HG03354 (cell line): ENCODE measurements around the gene MPZL1.
A peak's percentile ranks its signal among the peaks of the same experiment; 100 is the strongest.

Experiments used
- ATAC-seq: cut with Tn5 transposase; IDR thresholded peaks from one replicate; pipeline ENCODE4 v1.9.1; 2021; ENCODE audit warnings: mild to moderate bottlenecking; ENCODE audit not compliant: unreplicated experiment, poor library complexity, severe bottlenecking

The MPZL1 gene

DNA sequence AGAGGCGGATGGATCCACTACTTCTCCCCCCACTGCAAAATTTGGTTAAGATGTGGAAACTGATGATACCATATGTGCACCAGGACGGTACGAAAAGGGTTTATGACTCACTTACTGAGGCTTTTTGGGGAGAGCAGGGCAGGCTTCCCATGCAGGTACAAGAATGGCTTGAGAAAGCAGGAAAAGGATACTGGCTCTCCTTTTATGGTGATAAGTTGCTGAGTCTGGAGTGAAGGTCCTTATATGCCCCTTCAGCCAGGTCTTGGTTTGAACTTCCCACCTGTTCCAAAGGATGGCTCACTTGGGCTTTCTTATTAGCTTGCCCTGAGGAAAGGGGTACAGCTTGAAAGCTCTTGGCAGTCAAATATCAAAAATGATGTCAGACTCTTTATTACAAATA is 23.1 kb downstream of the MPZL1 start:
- no peak for ATAC-seq

DNA sequence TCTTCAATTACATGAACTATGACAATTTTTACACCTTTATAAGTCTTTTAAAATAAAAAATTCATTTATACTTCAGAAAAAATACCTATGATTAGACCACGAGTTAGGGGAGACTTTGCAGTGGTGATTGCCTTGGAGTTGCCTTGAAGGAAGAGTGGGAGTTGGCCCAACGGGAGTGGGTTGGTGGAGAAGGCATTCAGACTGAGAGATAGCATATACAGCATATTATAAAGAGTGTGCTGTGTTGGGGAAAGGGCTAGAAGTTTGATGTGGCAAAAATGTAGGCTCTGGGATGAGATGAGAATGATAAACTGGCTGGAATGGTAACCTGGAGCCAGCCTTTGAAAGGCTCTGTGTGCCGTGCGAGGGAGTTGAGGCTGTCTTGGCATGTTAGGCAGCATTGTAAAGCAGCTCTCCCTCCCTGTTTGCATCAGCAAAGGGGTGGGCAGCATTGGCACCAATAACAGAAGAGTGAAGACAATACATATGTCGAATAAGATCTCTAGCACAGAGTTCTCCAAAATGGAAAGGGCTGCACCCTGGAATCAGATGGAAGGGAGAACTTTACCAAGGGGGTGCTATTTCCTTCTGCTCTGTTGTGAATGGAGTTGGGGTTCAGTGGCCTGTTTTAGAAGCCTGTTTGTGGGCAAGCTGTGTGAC is 24.4 kb downstream of the MPZL1 start:
- ATAC-seq = no peak

DNA sequence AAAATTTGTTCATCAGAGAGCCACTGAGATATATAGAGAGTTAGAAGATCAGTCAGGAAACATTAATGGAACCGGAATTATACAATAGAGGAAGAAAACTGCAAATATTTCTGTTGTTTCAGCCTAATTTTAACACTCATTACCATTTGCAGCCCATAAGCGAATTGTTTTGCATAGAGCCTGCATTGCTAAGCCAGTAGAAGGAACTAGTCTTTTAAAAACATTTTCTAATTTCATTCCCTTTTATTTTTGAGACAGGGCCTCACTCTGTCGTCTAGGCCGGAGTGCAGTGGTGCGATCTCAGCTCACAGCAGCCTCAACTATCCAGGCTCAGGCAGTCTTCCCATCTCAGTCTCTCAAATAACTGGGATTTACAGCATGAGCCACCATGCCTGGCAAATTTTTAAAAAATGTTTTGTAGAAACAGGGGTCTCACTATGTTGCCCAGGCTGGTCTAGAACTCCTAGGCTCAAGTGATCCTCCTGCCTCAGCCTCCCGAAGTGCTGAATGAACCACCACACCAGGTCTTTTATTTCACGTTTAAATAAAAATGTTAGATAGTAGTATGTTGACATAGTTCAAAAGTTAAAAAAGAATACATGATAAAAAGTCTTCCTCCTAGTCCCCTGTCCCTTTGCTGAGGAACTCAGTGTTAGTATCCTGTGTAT is 25.3 kb downstream of the MPZL1 start:
- ATAC-seq = peak; percentile 66

- ATAC-seq = no peak
Observed at GRCh38 chr1:167747988-167748387, 26.2 kb downstream of the MPZL1 start.

GRCh38 chr1:167748906-167749305 is 27.1 kb downstream of the MPZL1 start:
- no peak for ATAC-seq

GRCh38 chr1:167749741-167750140 is 28.0 kb downstream of the MPZL1 start:
- no peak for ATAC-seq

DNA sequence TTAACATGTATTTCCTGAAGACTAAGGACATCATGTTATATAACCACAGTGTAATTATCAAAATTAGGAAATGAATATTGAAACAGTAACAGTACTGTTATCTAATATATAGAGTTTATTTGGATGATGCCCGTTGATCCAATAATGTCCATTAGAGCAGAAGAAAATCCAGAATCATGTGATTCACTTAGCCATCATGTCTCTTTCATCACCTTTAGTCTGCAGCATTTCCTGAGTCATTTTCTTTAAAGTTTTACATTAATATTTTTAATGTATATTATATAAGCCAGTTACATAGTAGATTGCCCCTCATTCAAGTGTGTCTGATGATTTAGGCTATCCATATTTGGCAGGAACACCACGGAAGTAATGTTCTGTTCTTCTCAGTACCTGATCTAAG is 28.9 kb downstream of the MPZL1 start:
- no peak for ATAC-seq

DNA sequence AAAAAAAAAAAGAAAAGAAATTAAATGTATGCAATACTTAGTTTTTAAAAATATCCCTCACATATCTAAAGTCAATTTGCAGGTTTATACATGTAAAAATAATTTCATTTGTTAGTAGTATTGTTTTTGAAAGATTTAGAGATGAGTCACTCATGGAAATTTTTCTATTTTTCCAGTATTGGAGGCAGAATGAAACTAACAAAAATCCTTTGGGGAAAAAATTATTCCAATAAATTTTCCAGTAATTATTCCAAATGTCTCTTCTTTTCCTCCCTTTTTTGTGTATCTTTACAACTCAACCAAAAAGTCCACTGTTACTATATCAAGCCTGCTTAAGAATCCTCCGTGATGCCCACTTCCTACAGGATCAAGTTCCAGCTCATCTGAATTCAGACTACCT is 29.9 kb downstream of the MPZL1 start:
- ATAC-seq = no peak

GRCh38 chr1:167752219-167752985 is 30.6 kb downstream of the MPZL1 start:
- peak; percentile 43 for ATAC-seq

DNA sequence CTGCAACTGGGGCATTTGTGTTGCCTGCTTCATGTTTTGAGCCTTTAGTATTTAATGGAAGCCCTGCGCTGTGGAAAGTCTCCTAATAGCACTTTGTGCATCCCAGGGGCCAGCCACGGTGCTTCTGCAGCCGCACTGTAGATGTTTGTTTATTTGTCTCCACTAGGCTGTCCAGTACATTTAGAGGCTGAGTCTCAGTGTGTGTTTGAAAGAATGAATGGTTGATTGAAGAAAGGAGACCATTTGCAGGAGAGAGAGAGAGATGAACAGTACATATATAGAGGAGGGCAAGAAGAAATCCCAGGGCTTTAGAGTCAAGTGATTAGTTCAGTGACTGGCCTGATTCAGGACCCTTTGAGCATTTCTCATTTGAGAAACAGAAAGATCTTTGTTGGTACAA is 33.9 kb downstream of the MPZL1 start:
- ATAC-seq = no peak

DNA sequence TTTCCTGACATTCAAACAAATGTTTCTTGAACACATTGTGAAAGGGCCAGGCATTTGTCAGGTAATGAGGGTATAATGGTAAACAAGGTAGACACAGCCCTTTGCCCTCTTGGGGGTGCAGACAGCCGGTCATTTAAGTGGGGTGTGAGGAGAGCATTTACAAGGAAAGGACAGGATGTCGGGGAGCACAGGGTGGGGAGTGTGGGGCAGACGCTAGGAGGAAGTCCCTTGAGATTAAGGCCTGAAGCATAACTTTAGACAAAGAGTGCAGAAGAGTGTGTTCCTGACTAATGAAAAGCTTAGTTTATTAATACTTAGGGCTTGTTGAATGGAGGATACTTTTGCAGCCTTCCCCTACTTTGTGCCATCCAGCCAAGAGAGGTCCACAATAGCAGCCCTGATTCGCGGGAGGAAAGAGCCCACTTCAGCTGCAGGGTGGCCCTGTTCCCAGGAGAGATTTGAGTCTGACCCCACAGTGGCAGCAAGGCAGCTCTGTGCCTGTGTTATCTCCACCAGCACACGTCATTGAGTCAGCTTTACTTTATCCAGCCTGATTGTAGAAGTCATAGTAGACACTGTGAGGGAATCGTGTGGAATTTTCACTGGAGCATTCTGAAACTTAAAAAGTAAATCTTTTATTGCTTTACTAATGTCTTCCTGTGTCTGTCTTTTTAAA is 35.1 kb downstream of the MPZL1 start:
- no peak for ATAC-seq

DNA sequence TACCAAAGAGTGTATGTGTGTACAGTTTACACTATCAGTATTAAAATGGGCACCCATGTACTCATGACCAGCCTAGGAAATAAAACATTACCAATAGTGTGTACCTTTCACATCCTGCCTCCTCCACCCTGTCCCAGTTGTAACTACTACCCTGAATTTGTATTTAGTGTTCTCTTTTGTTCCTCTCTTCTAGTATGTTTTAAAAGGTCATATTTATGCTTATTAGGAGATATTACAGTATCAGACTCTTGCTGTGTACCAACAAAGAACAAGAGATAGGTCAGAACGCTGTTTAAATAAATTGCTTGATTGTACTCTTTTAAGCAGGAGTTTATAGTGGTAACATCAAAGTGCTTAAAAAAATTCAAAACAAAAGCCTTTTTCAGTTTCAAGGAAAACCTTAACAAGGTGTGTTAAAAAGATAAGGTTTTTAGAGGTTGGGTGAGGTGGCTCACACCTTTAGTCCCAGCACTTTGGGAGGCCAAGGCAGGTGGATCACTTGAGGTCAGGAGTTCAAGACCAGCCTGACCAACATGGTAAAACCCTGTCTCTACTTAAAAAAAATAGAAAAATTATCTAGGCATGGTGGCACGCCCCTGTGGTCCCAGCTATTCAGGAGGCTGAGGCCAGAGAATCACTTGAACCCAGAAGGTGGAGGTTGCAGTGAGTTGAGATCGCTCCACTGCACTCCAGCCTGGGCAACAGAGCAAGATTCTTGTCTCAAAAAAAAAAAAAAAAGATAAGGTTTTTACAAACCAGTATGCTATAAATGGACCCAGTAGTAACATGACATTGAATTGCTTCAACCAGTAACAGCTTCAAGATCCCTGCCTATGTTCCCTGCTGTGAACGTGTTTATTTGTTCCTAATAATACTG is 35.9 kb downstream of the MPZL1 start:
- no peak for ATAC-seq

DNA sequence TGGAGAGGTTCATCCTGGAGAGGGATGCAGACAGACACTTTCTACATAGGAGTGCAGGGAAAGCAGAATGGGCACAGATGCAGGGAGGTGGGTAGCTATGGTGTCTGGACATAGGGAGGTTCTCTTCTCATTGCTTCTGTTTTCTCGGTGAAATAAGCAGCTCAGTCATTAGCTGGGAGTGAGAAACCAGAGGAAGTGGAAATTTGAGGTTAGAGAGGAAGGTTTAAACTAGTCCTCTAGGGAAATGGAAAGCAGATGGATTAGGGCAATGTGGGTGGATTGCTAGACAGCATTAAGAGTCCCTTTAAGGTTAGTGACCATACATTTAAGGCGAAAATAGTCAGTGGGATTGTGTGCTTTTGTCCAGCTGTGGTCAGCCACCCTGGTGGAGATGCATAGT is 39.6 kb downstream of the MPZL1 start:
- no peak for ATAC-seq

- no peak for ATAC-seq
Observed at GRCh38 chr1:167762061-167762746, 40.4 kb downstream of the MPZL1 start.

- ATAC-seq = no peak
Observed at GRCh38 chr1:167763525-167764220, 41.9 kb downstream of the MPZL1 start.

DNA sequence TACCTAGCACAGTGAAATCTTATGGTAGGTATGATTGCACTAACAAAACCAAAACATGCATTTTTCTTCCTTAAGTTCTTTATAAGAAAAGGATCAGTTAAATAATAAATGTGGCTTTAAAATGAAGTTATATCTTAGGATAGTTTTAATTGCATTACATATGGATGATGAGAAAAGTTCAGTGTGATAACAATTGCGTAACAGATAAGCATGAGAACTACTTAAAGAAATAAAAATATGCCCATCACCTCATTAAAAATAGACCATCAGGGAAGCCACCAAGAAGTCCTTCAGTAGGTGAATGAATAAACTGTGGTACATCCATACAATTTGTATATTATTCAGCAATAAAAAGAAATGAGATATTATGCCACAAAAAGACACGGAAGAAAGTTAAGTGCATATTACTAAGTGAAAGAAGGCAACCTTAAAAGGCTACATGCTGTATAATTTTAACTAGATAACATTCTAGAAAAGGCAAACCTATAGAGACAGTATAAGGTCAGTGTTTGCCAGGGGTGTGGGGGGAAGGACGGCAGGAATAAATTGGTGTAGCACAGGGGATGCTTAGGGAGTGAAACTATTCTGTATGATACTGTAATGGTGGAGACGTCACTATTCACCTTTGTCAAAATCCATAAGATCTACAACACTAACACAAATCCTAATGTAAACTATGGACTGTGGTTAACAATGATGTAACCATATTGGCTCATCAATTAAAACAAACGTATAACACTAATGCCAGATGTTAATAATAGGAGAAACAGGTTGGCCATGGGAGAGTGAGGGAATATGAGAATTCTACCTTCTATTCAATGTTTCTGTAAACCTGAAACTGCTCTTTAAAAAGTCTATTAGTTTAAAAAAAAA is 42.9 kb downstream of the MPZL1 start:
- no peak for ATAC-seq

DNA sequence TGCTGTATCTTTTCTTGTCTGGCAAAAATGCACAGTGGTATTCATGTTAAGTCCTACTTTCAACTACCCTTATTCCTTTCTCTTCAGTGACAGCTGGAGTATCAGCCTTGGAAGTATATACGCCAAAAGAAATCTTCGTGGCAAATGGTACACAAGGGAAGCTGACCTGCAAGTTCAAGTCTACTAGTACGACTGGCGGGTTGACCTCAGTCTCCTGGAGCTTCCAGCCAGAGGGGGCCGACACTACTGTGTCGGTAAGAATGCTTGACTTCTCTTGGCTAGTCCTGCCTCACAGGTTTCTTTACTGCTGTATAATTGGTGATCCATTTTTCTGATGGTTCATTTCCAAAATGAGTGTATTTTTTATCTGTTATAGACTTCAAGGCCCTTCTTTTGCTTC is 43.7 kb downstream of the MPZL1 start:
- no peak for ATAC-seq

GRCh38 chr1:167766538-167766937 is 44.8 kb downstream of the MPZL1 start:
- ATAC-seq = no peak
